GM23338 (cell line): ENCODE measurements around the gene SHC4.

Experiments used
- POLR2AphosphoS5 ChIP-seq: IDR thresholded peaks from 2 replicates; pipeline ENCODE4 v1.6.1; 2016; ENCODE audit warnings: antibody characterized with exemption, low read depth
- TF ChIP-seq, protein P1 (sequence below), 2 experiments: fragments of 200-600 bp in 1 of 2; sonication (generic) in 1 of 2; conservative IDR thresholded peaks; 2 replicates each; pipeline versions ENCODE4 v1.5.1 to v1.6.1; 2016 to 2017; ENCODE audit warnings: antibody characterized with exemption in 2 of 2, low read depth in 2 of 2, mild to moderate bottlenecking in 2 of 2, moderate library complexity in 1 of 2
- TF ChIP-seq, protein P2 (sequence below): IDR thresholded peaks from 2 replicates; pipeline ENCODE4 v1.6.1; 2016; ENCODE audit warnings: antibody characterized with exemption

DNA sequence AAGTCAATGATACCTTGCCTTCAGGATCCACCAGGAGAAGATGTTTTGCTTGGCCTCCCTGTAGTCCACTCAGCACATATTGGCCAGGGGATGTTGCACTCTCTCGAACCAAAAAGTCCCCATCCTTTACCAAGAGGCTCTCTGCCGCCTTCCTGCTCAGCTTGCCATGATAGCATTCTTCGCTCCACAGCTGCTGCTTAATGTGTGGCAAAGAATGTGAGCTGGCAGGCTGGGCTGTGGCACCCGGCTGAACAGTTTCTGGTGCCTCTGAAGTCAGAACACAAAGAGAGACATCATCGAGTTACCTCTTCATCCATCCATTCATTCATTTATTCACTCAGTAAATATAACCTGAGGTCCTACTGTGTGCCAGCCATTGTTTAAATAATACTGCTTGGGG is 129.0 kb downstream of the SHC4 start:
- TF ChIP-seq, protein P1, sequence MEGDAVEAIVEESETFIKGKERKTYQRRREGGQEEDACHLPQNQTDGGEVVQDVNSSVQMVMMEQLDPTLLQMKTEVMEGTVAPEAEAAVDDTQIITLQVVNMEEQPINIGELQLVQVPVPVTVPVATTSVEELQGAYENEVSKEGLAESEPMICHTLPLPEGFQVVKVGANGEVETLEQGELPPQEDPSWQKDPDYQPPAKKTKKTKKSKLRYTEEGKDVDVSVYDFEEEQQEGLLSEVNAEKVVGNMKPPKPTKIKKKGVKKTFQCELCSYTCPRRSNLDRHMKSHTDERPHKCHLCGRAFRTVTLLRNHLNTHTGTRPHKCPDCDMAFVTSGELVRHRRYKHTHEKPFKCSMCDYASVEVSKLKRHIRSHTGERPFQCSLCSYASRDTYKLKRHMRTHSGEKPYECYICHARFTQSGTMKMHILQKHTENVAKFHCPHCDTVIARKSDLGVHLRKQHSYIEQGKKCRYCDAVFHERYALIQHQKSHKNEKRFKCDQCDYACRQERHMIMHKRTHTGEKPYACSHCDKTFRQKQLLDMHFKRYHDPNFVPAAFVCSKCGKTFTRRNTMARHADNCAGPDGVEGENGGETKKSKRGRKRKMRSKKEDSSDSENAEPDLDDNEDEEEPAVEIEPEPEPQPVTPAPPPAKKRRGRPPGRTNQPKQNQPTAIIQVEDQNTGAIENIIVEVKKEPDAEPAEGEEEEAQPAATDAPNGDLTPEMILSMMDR (conservative IDR thresholded peaks at IDR 0.05; ENCODE audit: low read depth in 2 of 2), result no peak
- TF ChIP-seq POLR2AphosphoS5, result no peak
- TF ChIP-seq, protein P2, sequence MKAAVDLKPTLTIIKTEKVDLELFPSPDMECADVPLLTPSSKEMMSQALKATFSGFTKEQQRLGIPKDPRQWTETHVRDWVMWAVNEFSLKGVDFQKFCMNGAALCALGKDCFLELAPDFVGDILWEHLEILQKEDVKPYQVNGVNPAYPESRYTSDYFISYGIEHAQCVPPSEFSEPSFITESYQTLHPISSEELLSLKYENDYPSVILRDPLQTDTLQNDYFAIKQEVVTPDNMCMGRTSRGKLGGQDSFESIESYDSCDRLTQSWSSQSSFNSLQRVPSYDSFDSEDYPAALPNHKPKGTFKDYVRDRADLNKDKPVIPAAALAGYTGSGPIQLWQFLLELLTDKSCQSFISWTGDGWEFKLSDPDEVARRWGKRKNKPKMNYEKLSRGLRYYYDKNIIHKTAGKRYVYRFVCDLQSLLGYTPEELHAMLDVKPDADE, result no peak
